NCI-H460 (cell line): ENCODE results near the gene EEA1. TPM values are rescaled to one million over a fixed set of nuclear protein-coding genes. Genes with fewer than 3 reads are reported as not detected.
"Not testable (repeated sequence)": the region's sequence is repeated elsewhere in the genome, so short reads cannot be mapped to it uniquely, and the experiment has no call there.

Experiments used
- DNase-seq: peaks from one replicate; pipeline ENCODE4 v3.0.0-alpha.2; 2016; ENCODE audit warnings: low read depth; ENCODE audit errors: extremely low read depth
- polyA plus RNA-seq: library from polyadenylated mRNA; depleted of rRNA; stranded (reverse); fragments of >200 nt; gene quantifications from 2 replicates; pipeline ENCODE4 v1.2.3, GENCODE V29; 2014; cell fraction: nucleus; rRNA removed
- total RNA-seq: library from RNA; depleted of rRNA; stranded (reverse); fragments of >200 nt; shearing (Covaris generic); gene quantifications from 2 replicates; pipeline ENCODE4 v1.2.3, GENCODE V29; 2014; rRNA removed

The EEA1 gene
- 7.5 and 11.7 TPM in 2 replicates for total RNA-seq
- 4.6 and 7.5 TPM in 2 replicates for polyA plus RNA-seq

- DNase-seq: peak; percentile 96
Measured at GRCh38 chr12:92928962-92929915, at the start of gene EEA1. Gene EEA1, minus strand, starts transcription at chr12:92929295. Its CDS starts 229 bp downstream, at chr12:92929066.

GRCh38 chr12:92978607-92979006, 49.5 kb upstream of the EEA1 start:
- DNase-seq: no peak

GRCh38 chr12:92977326-92977725, 48.2 kb upstream of the EEA1 start:
- DNase-seq: no peak

- no peak for DNase-seq
Measured at GRCh38 chr12:92974759-92975158, 45.7 kb upstream of the EEA1 start.

- no peak for DNase-seq
Measured at GRCh38 chr12:92973614-92974013, 44.5 kb upstream of the EEA1 start.

GRCh38 chr12:92971859-92972524, 42.9 kb upstream of the EEA1 start:
- DNase-seq: no peak

- no peak for DNase-seq
Measured at GRCh38 chr12:92968176-92968813, 39.2 kb upstream of the EEA1 start.

GRCh38 chr12:92964378-92964777, 35.3 kb upstream of the EEA1 start:
- DNase-seq: not testable (repeated sequence)

- DNase-seq: no peak
Measured at GRCh38 chr12:92961949-92962348, 32.9 kb upstream of the EEA1 start.

GRCh38 chr12:92955997-92956663, 27.0 kb upstream of the EEA1 start:
- no peak for DNase-seq

GRCh38 chr12:92953747-92954146, 24.7 kb upstream of the EEA1 start:
- DNase-seq: no peak

- DNase-seq: no peak
Measured at GRCh38 chr12:92952394-92952793, 23.3 kb upstream of the EEA1 start.

- DNase-seq: no peak
Measured at GRCh38 chr12:92951006-92951405, 21.9 kb upstream of the EEA1 start.

GRCh38 chr12:92950011-92950410, 20.9 kb upstream of the EEA1 start:
- no peak for DNase-seq

GRCh38 chr12:92949466-92949865, 20.4 kb upstream of the EEA1 start:
- no peak for DNase-seq

- no peak for DNase-seq
Measured at GRCh38 chr12:92947589-92948215, 18.6 kb upstream of the EEA1 start.

GRCh38 chr12:92945659-92946220, 16.6 kb upstream of the EEA1 start:
- no peak for DNase-seq

- DNase-seq: no peak
Measured at GRCh38 chr12:92943482-92944250, 14.6 kb upstream of the EEA1 start.

GRCh38 chr12:92942905-92943304, 13.8 kb upstream of the EEA1 start:
- no peak for DNase-seq
